Chondrocyte (in vitro differentiated cells): Measurements from ENCODE around the gene COL12A1. TPM values are rescaled to one million over a fixed set of nuclear protein-coding genes. Genes with fewer than 3 reads are reported as not detected.

Source experiments
- DNase-seq: peaks from one replicate; pipeline ENCODE4 v3.0.0; 2021; ENCODE audit warnings: mixed read lengths, low spot score
- H3K27ac Mint-ChIP-seq: one replicate; pipeline ENCODE4 v1.8.0; 2021; ENCODE audit warnings: mild to moderate bottlenecking, moderate library complexity, mixed read lengths; ENCODE audit not compliant: unreplicated experiment
- H3K27me3 Mint-ChIP-seq: 2 replicates; pipeline ENCODE4 v1.8.0; 2021; ENCODE audit warnings: low read depth, mixed read lengths
- H3K36me3 Mint-ChIP-seq: 2 replicates; pipeline ENCODE4 v1.8.0; 2021; ENCODE audit warnings: low read depth, mixed read lengths
- H3K4me1 Mint-ChIP-seq: 2 replicates; pipeline ENCODE4 v1.8.0; 2021; ENCODE audit warnings: low read depth, mild to moderate bottlenecking, mixed read lengths
- H3K4me3 Mint-ChIP-seq: one replicate; pipeline ENCODE4 v1.8.0; 2021; ENCODE audit warnings: mild to moderate bottlenecking, moderate library complexity, mixed read lengths; ENCODE audit not compliant: unreplicated experiment
- H3K9me3 Mint-ChIP-seq: 2 replicates; pipeline ENCODE4 v1.8.0; 2021; ENCODE audit warnings: low read depth, mixed read lengths
- total RNA-seq: library from RNA; stranded (reverse); gene quantifications from 3 replicates; pipeline ENCODE4 v1.2.1, GENCODE V29; 2021
- TF ChIP-seq, protein P1 (sequence below): fragments of 200-600 bp; sonication (generic); IDR thresholded peaks from 2 replicates; pipeline ENCODE4 v1.5.0; 2021; ENCODE audit warnings: antibody characterized with exemption, mild to moderate bottlenecking, moderate library complexity

The COL12A1 gene
- total RNA-seq, 1 donor from 2014 or later: 2,073 TPM

DNA sequence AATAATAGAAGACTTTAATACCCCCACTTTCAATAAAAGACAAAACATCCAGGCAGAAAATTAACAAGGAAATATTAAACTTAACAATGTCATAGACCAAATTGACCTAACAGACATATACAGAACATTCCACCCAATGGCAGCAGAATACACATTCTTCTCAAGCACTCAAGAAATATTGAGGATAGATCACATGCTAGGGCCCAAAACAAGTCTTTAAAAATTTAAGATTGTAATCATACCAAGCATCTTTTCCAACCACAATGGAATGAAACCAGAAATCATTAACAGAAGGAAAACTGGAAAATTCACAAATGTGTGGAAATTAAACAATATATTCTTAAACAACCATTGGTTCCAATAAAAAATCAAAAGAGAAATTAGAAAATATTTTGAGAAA is 161.0 kb downstream of the COL12A1 start:
- Mint-ChIP-seq H3K9me3 (peaks cover 38% of the 10 kb centered on the region), H3K4me1 (peaks cover 11% of the 10 kb centered on the region), H3K27me3 (no peaks in the 10 kb centered on the region), H3K4me3 (no peak overlapping the region), H3K36me3 (peaks cover 24% of the 10 kb centered on the region), H3K27ac (peak overlapping the region; percentile 64)
- no peak for DNase-seq
- TF ChIP-seq, protein P1, sequence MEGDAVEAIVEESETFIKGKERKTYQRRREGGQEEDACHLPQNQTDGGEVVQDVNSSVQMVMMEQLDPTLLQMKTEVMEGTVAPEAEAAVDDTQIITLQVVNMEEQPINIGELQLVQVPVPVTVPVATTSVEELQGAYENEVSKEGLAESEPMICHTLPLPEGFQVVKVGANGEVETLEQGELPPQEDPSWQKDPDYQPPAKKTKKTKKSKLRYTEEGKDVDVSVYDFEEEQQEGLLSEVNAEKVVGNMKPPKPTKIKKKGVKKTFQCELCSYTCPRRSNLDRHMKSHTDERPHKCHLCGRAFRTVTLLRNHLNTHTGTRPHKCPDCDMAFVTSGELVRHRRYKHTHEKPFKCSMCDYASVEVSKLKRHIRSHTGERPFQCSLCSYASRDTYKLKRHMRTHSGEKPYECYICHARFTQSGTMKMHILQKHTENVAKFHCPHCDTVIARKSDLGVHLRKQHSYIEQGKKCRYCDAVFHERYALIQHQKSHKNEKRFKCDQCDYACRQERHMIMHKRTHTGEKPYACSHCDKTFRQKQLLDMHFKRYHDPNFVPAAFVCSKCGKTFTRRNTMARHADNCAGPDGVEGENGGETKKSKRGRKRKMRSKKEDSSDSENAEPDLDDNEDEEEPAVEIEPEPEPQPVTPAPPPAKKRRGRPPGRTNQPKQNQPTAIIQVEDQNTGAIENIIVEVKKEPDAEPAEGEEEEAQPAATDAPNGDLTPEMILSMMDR: no peak

- TF ChIP-seq, protein P1: no peak
- peaks cover 24% of the 10 kb centered on the region for H3K36me3 Mint-ChIP-seq
- no peak overlapping the region for H3K27ac Mint-ChIP-seq
- H3K4me3 Mint-ChIP-seq: no peak overlapping the region
- no peak for DNase-seq
- no peaks in the 10 kb centered on the region for H3K27me3 Mint-ChIP-seq
- peaks cover 32% of the 10 kb centered on the region for H3K9me3 Mint-ChIP-seq
- H3K4me1 Mint-ChIP-seq: peaks cover 11% of the 10 kb centered on the region
Observed at GRCh38 chr6:75041381-75041780, 164.5 kb downstream of the COL12A1 start.

Other genes with a start within 250 kb of the COL12A1 start
- gene COX7A2, start 37.7 kb upstream of the COL12A1 start, total RNA-seq: 302 to 311 TPM (median 303 TPM) in 3 replicates
- 146 to 189 TPM (median 154 TPM) in 3 replicates for gene TMEM30A, start 78.7 kb upstream of the COL12A1 start, total RNA-seq